B cell (primary cell): ENCODE data around the gene ARHGAP12. TPM values are rescaled to one million over a fixed set of nuclear protein-coding genes. Genes with fewer than 3 reads are reported as not detected.

Experiments used
- ATAC-seq: fragments of 200-7000 bp; cut with Tn5 transposase; one replicate; pipeline ENCODE4 v1.10.0; 2021; ENCODE audit warnings: low read depth, mild to moderate bottlenecking, moderate number of reproducible peaks, moderate library complexity
- CTCF ChIA-PET: fragments of 350-600 bp; sonication (Branson Sonifier 250); formaldehyde crosslinking; loops from one replicate; lab custom pipeline; 2021; ENCODE audit warnings: antibody characterized with exemption, inconsistent platforms; lab: Charles Lee
- POLR2A ChIA-PET: fragments of 350-600 bp; sonication (Branson Sonifier 250); formaldehyde crosslinking; loops from one replicate; lab custom pipeline; 2021; ENCODE audit warnings: antibody characterized with exemption; lab: Charles Lee
- DNase-seq: peaks from one replicate; pipeline ENCODE4 v3.0.0; 2013
- H2AFZ ChIP-seq: 2 replicates; pipeline ENCODE4 v1.6.1; 2012; ENCODE audit warnings: mild to moderate bottlenecking, low read depth, low read length; ENCODE audit not compliant: insufficient read depth, poor library complexity, severe bottlenecking
- H3K27ac ChIP-seq, 2 donors: 1 replicate in 1 of 2; 2 replicates in 1 of 2; pipeline ENCODE4 v1.5.1; 2012 to 2013; ENCODE audit warnings: low read length in 2 of 2, mild to moderate bottlenecking in 2 of 2, moderate library complexity in 1 of 2
- H3K27me3 ChIP-seq, 4 experiments: fragments of 200-600 bp in 1 of 4; sonication (generic) in 1 of 4; replicated peaks in 1 of 4; 1 replicate in 2 of 4; 2 replicates in 2 of 4; pipeline versions ENCODE4 v1.6.1 to v1.7.0; 2013 to 2016; ENCODE audit warnings: low read length in 3 of 4, mild to moderate bottlenecking in 2 of 4, mixed read lengths in 1 of 4, moderate library complexity in 1 of 4; ENCODE audit not compliant: insufficient read depth in 4 of 4, control insufficient read depth in 3 of 4; ENCODE audit errors: control extremely low read depth in 1 of 4
- H3K36me3 ChIP-seq, 2 experiments: replicated peaks in 1 of 2; 1 replicate in 1 of 2; 2 replicates in 1 of 2; pipeline versions ENCODE4 v1.6.1 to v1.7.1; 2013; ENCODE audit warnings: low read length in 1 of 2; ENCODE audit not compliant: insufficient read depth in 2 of 2, control insufficient read depth in 1 of 2; ENCODE audit errors: control extremely low read depth in 1 of 2, extremely low read depth in 1 of 2
- H3K4me1 ChIP-seq, 2 donors: fragments of 200-600 bp in 1 of 2; sonication (generic) in 1 of 2; 1 replicate in 1 of 2; 2 replicates in 1 of 2; pipeline versions ENCODE4 v1.5.1 to v1.6.1; 2013 to 2017; ENCODE audit warnings: low read length in 2 of 2; ENCODE audit not compliant: control insufficient read depth in 2 of 2, insufficient read depth in 2 of 2
- H3K4me2 ChIP-seq: replicated peaks from 2 replicates; pipeline ENCODE3; 2012; ENCODE audit warnings: mild to moderate bottlenecking, low read depth, low read length; ENCODE audit not compliant: poor library complexity, severe bottlenecking
- H3K4me3 ChIP-seq, 5 experiments: fragments of 200-600 bp in 1 of 5; sonication (generic) in 1 of 5; 1 replicate in 3 of 5; 2 replicates in 2 of 5; pipeline versions ENCODE4 v1.5.1 to v1.7.0; 2011 to 2016; ENCODE audit warnings: low read length in 4 of 5, mild to moderate bottlenecking in 4 of 5, low read depth in 2 of 5, control low read depth in 1 of 5, moderate library complexity in 1 of 5; ENCODE audit not compliant: insufficient read depth in 1 of 5; ENCODE audit errors: control extremely low read depth in 1 of 5, extremely low read depth in 1 of 5
- H3K79me2 ChIP-seq: fragments of 200-600 bp; sonication (generic); one replicate; pipeline ENCODE4 v1.6.0; 2016; ENCODE audit warnings: low read length; ENCODE audit not compliant: control insufficient read depth, insufficient read depth
- H3K9ac ChIP-seq: fragments of 200-600 bp; sonication (generic); 2 replicates; pipeline ENCODE4 v1.6.1; 2017; ENCODE audit warnings: mild to moderate bottlenecking, low read length, moderate library complexity
- H3K9me3 ChIP-seq, 3 donors: one replicate each; pipeline versions ENCODE4 v1.6.1 to v1.7.1; 2013; ENCODE audit warnings: low read length in 2 of 3; ENCODE audit not compliant: control insufficient read depth in 2 of 3, insufficient read depth in 1 of 3; ENCODE audit errors: control extremely low read depth in 1 of 3
- H4K20me1 ChIP-seq: 2 replicates; pipeline ENCODE4 v1.6.0; 2012; ENCODE audit warnings: mild to moderate bottlenecking, low read length; ENCODE audit not compliant: insufficient read depth, control insufficient read depth, poor library complexity, severe bottlenecking
- H3K27ac Mint-ChIP-seq: one replicate; pipeline ENCODE4 v1.8.0; 2021; ENCODE audit warnings: mixed read lengths
- H3K27me3 Mint-ChIP-seq: one replicate; pipeline ENCODE4 v1.8.0; 2021; ENCODE audit warnings: mixed read lengths
- H3K4me1 Mint-ChIP-seq: one replicate; pipeline ENCODE4 v1.8.0; 2021; ENCODE audit warnings: mixed read lengths
- H3K4me3 Mint-ChIP-seq: one replicate; pipeline ENCODE4 v1.8.0; 2021; ENCODE audit warnings: mixed read lengths
- H3K9me3 Mint-ChIP-seq: one replicate; pipeline ENCODE4 v1.8.0; 2022; ENCODE audit warnings: mixed read lengths; ENCODE audit not compliant: insufficient read depth
- EZH2 ChIP-seq: IDR thresholded peaks from 2 replicates; pipeline ENCODE4 v1.6.1; 2012; ENCODE audit warnings: borderline replicate concordance, low read depth, mild to moderate bottlenecking, moderate library complexity, low read length; ENCODE audit not compliant: insufficient read depth, poor library complexity, severe bottlenecking
- WGBS: methylation state at CpG from one replicate; pipeline ENCODE4 v1.1.5; 2013; ENCODE audit warnings: missing lambda C conversion rate; ENCODE audit not compliant: insufficient coverage; 5-methylcytosine and 5-hydroxymethylcytosine counted together
- intact Hi-C: fragments of 100-400 bp; cut with micrococcal nuclease; formaldehyde crosslinking; loops from one replicate; pipeline ENCODE4 v1.10.0; 2022
- polyA plus RNA-seq: library from polyadenylated mRNA; depleted of rRNA; stranded (reverse); fragments of >200 nt; gene quantifications from 2 replicates; pipeline ENCODE4 v1.2.3, GENCODE V29; 2012
- total RNA-seq, 2 donors: library from RNA; stranded (reverse); fragments of 120-200 nt in 1 of 2; gene quantifications; 1 replicate in 1 of 2; 2 replicates in 1 of 2; pipeline versions ENCODE4 v1.2.3 to v1.2.4, GENCODE V29; 2013 to 2022
- TF ChIP-seq, protein P1 (sequence below): fragments of 200-600 bp; IDR thresholded peaks from one replicate; pipeline ENCODE4 v1.8.0; 2022; ENCODE audit warnings: antibody characterized with exemption, mild to moderate bottlenecking

Gene ARHGAP12
- total and polyA plus RNA-seq, 2 donors (not counting 1 experiment from before 2014, with no cell fraction given) = 12.3 to 45.3 TPM

GRCh38 chr10:31942435-31942834, 13.8 kb upstream of the ARHGAP12 start:
- Histone ChIP-seq H3K4me1 (peaks cover 0 to 6% of the 10 kb centered on the region in 2 donors), H3K27me3 (no peaks in the 10 kb centered on the region), H3K79me2 (no peaks in the 10 kb centered on the region), H3K9ac (no peak overlapping the region), H3K36me3 (no peaks in the 10 kb centered on the region), H2AFZ (no peak overlapping the region), H3K9me3 (no peaks in the 10 kb centered on the region), H3K27ac (no peak overlapping the region), H3K4me3 (no peak overlapping the region), H3K4me2 (no peak overlapping the region), H4K20me1 (no peaks in the 10 kb centered on the region)
- no peak for TF ChIP-seq EZH2
- DNase-seq (no peak), ATAC-seq (no peak)
- Mint-ChIP-seq H3K9me3 (no peaks in the 10 kb centered on the region), H3K4me3 (no peak overlapping the region), H3K27me3 (no peaks in the 10 kb centered on the region), H3K4me1 (peaks cover 16% of the 10 kb centered on the region), H3K27ac (no peak overlapping the region)
- WGBS = no CpG with 5 or more reads among the region's 1 CpG
- intact Hi-C loops = no loop called here
- ChIA-PET POLR2A (no interaction called here), CTCF (no interaction called here)

DNA sequence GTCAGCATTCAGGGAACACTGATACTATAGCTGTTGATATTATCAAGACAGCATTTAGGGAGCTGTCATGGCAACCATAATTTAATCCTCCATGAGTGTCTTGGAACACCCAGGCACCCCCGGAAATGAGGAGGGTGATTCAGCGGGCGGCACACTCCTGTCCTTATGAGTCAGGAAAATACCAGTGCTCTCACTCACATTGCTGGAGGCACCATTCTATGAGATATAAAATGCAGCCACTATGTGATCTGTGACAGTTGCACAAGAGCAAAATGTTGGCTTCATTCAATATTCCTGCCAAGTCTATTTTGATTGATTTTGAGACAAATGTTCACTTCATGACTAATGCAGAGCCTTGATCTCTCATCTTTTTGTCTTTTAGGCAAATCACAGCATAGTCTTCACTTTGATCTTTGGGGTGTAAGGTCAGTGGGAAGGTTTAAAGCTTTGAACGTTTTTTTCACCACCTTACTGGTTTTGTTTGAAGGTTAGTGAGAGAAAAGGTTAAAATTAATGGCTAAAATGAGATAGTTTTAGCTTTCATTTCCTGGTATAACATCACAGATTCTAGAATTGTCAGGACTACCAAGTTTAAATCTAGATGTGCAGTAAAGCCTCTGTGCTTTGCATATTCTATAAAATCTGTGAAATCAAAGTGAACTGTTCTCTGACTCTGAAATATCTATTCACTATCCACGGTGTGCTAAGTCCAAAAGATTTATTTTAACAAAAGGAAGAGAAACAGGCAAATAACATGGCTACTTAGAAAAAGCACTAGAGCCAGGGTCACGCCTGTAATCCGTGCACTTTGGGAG, 12.4 kb upstream of the ARHGAP12 start:
- intact Hi-C loops = no loop called here
- H3K36me3 ChIP-seq = no peaks in the 10 kb centered on the region
- H3K4me2 ChIP-seq = no peak overlapping the region
- Mint-ChIP-seq H3K27ac (no peak overlapping the region), H3K4me1 (peaks cover 16% of the 10 kb centered on the region), H3K9me3 (no peaks in the 10 kb centered on the region), H3K4me3 (no peak overlapping the region), H3K27me3 (no peaks in the 10 kb centered on the region)
- no peaks in the 10 kb centered on the region for H3K9me3 ChIP-seq
- ATAC-seq (no peak), DNase-seq (no peak)
- H3K9ac ChIP-seq = no peak overlapping the region
- peaks cover 0 to 6% of the 10 kb centered on the region in 2 donors for H3K4me1 ChIP-seq
- WGBS = 100% methylated on average over 2 of the region's 7 CpGs
- CTCF ChIA-PET = interaction anchor here (1.1 kb wide), 1 partner anchor 11 kb away, joined by 3 read pairs; no protein-coding TSS in a partner anchor
- H3K27ac ChIP-seq = no peak overlapping the region
- POLR2A ChIA-PET = no interaction called here
- TF ChIP-seq, protein P1, sequence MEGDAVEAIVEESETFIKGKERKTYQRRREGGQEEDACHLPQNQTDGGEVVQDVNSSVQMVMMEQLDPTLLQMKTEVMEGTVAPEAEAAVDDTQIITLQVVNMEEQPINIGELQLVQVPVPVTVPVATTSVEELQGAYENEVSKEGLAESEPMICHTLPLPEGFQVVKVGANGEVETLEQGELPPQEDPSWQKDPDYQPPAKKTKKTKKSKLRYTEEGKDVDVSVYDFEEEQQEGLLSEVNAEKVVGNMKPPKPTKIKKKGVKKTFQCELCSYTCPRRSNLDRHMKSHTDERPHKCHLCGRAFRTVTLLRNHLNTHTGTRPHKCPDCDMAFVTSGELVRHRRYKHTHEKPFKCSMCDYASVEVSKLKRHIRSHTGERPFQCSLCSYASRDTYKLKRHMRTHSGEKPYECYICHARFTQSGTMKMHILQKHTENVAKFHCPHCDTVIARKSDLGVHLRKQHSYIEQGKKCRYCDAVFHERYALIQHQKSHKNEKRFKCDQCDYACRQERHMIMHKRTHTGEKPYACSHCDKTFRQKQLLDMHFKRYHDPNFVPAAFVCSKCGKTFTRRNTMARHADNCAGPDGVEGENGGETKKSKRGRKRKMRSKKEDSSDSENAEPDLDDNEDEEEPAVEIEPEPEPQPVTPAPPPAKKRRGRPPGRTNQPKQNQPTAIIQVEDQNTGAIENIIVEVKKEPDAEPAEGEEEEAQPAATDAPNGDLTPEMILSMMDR = no peak
- TF ChIP-seq EZH2 = no peak
- H3K4me3 ChIP-seq = no peak overlapping the region
- no peaks in the 10 kb centered on the region for H4K20me1 ChIP-seq
- no peaks in the 10 kb centered on the region for H3K79me2 ChIP-seq
- H3K27me3 ChIP-seq = no peaks in the 10 kb centered on the region
- no peak overlapping the region for H2AFZ ChIP-seq
